ENCODE results near the gene FRY.

FRY gene

GRCh38 chr13:32135056-32135390 is 103.4 kb downstream of the FRY start:
- no peak for DNase-seq (ENCODE audit: low read depth)

DNA sequence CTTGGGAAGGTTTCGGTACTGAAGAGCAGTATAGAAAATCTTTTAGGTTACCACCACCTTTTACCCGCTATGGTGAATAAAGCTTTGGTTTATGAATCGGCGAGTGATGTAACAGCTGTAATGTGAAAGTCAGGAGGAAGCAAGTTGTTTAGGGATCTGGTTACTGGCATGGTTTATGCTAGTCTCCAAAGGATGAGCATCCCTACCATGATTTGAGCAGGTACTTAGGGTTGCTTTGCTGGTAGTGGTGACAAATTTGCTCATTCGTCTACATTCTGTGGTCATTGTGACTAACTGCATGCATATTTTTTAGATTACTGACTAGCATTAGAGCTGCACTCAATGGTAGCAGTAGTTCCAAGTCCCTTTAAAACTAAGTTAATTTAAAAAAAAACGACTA is 104.1 kb downstream of the FRY start:
- DNase-seq (ENCODE audit: low read depth) = no peak

- no peak for DNase-seq (ENCODE audit: low read depth)
Observed at GRCh38 chr13:32136061-32136460, 104.5 kb downstream of the FRY start.

- DNase-seq (ENCODE audit: low read depth) = no peak
Observed at GRCh38 chr13:32136716-32137115, 105.1 kb downstream of the FRY start.

- DNase-seq (ENCODE audit: low read depth) = no peak
Observed at GRCh38 chr13:32139251-32139650, 107.7 kb downstream of the FRY start.

DNA sequence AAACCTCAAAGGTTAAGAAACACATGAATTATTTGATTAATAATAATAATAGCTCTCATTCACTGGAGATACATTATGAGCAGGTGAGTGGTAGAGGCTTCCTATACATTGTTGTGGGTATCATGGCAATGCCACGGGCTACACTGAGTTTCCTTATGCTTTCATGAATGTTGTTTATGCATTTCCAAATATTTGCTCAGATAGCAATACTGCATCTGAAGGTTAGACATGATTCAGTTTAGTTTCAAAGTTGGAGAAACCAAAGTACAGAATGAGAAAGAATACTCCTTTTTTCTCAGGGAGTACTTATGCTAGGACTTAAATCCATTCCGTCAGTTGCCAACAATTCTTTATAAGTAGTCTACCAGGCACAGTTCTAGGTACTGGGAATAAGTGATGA is 108.5 kb downstream of the FRY start:
- DNase-seq (ENCODE audit: low read depth) = no peak

GRCh38 chr13:32141462-32141861 is 109.9 kb downstream of the FRY start:
- DNase-seq (ENCODE audit: low read depth) = no peak

GRCh38 chr13:32142115-32142514 is 110.5 kb downstream of the FRY start:
- DNase-seq (ENCODE audit: low read depth) = no peak

DNA sequence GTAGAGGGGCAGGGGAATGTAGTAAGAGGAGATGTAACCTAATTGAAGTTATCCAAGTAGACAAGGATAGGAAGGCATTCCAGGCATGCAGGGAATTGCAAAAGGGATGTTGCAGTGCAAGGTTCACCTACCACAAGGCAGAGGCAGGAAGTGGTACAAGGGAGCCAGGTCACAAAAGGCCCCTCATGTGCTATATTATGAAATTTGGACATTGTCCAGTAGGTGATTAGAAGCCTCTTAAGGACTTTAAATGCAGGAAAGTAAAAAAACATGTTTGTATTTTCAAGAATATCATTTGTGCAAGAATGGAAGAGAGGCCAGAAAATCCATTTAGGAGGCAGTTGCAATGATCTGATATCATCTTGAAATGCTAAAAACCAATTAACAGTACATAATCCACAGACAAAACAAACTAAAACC is 111.4 kb downstream of the FRY start:
- DNase-seq (ENCODE audit: low read depth) = no peak

- DNase-seq (ENCODE audit: low read depth) = no peak
Observed at GRCh38 chr13:32147193-32147592, 115.6 kb downstream of the FRY start.

DNA sequence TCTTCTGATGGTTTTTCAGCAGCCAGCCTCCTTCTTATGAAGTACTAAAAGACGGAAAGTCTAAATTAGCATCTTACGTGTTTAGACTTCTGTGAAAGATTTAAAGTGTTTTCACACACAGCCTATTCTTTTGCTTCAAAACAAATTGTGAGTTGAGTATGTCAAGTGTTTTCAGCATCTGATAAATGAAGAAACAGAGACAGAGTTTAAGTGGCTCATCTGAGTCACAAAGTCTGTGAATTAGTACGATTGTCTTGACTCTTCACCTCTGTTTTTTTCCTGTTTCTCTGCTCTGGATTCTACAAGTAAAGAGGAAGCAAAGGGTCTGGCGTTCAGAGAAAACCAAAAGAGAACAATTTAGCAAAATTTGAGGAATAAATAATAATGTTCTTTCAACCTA is 116.4 kb downstream of the FRY start:
- DNase-seq (ENCODE audit: low read depth) = no peak

- DNase-seq (ENCODE audit: low read depth) = no peak
Observed at GRCh38 chr13:32150239-32150638, 118.7 kb downstream of the FRY start.

- no peak for DNase-seq (ENCODE audit: low read depth)
Observed at GRCh38 chr13:32150794-32151193, 119.2 kb downstream of the FRY start.

GRCh38 chr13:32151240-32151639 is 119.7 kb downstream of the FRY start:
- DNase-seq (ENCODE audit: low read depth) = no peak

DNA sequence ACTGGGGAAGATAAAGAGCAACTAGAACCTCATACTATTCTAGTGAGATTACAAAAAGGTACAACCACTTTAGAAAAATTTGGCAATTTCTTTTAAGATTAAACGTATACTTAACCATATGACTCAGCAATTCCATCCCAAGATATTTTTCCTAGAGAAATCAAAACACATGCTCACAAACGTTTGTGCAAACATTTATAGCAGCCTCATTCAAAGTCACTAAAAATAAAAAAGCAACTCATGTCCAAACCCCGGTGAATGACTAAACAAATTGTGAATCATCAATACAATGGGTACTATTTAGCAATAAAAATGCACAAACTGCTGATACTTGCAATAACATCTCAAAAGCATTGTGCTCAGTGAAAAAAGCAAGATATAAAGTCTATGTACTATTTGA is 121.5 kb downstream of the FRY start:
- DNase-seq (ENCODE audit: low read depth) = no peak

- DNase-seq (ENCODE audit: low read depth) = no peak
Observed at GRCh38 chr13:32159137-32159869, 127.7 kb downstream of the FRY start.

- DNase-seq (ENCODE audit: low read depth) = no peak
Observed at GRCh38 chr13:32162395-32163005, 130.9 kb downstream of the FRY start.

DNA sequence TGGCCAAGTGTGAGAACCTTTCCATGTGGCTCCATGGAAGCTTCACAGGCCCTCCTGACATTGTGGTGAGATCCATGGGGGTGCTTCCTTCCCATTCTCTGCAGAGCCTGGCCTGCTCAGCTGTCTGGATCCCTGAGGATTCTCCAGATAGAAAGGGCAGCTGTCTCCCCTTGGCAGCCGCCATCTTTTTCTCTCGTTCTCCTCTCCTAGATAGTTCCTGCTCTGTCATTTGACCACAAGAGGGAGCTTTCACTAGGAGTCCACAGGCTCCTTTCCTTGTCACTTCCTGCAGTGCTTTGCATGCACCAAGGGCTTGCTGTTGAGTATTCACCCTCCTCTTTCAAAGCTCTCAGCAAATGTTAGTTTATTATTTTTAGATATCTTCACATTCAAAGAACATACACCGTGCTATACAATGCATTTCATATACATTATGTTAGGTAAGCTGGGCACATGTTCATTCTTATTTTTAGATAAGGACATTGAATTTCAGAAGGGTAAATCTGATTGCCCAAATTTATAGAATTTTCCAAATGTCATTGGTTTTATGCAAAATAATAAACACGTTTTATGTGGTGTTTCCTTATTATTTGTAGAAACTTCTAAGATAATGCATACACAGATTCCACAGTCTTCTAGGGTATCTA is 133.2 kb downstream of the FRY start:
- DNase-seq (ENCODE audit: low read depth) = peak; percentile 42

DNA sequence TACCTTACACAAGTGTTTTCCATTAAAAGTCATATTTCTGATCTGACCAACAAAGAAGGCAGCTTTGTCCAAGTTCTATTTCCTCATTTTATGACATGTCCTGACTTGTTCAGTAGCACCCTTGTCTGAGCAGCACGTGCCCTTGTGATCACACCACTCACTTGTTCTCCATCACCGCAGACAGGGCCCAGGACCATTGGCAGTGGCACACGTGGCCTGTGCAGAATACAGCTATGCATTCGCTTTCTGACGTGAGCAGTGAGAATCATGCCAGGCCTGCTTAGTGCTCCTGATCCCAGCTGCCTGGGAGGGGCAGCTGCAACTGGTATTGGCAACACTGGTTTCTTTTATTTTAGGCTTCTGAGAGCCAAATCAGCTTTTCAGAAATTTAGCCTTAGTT is 134.2 kb downstream of the FRY start:
- DNase-seq (ENCODE audit: low read depth) = no peak

DNA sequence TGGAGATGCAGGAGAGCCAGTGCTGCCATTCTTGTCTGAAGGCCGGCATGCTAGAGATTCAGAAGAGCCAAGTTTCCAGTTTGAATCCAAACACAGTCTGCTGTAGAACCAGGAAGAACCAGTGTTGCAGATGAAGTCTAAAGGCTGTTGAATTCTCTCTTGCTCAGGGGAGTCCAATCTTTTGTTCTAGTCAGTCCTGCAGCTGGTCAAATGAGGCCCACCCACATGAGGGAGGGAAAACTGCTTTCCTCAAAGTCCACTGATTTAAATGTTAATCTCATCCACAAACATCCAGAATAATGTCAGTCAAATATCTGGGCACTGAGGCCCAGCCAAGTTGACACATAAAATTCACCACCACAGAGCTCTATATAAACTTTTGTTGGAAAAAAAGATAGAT is 136.6 kb downstream of the FRY start:
- no peak for DNase-seq (ENCODE audit: low read depth)

GRCh38 chr13:32170841-32171240 is 139.3 kb downstream of the FRY start:
- no peak for DNase-seq (ENCODE audit: low read depth)

DNA sequence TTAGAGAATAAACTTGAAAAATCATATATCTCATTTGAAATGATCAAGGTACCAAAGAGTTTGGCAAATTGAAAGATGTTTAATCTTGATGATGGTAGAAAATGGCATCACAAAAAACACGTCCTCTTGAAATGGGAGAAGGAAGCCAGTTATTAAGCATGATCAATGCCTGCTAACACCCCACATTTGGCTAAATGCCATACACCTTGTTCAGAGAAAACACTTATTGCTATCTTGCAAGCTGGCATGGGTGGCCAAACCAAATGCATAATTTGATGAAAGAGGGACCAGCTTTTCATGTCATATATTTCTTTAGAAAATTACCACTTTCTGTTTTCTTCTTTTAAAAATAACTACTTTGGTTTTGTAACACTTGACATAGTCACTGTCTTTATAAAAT is 142.3 kb downstream of the FRY start:
- DNase-seq (ENCODE audit: low read depth) = no peak

- DNase-seq (ENCODE audit: low read depth) = no peak
Observed at GRCh38 chr13:32174366-32174765, 142.8 kb downstream of the FRY start.

DNA sequence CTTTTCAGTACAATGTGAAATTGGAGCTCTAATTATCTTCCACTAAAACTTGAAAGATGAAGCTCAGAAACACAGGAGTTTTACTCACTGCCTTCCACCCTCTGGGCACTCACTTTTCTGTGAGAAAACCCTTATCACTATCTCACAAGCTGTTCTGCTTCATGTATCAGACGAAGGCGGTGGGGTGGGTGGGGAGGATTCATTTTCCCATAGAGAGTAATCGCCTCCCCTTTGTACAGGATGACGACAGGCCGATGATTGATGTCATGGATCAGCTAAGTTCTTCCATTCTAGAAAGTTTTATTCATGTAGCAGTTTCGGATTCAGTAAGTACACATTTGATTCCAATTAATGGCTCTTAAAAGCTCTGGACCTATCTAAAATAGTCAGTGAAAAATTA is 143.7 kb downstream of the FRY start:
- no peak for DNase-seq (ENCODE audit: low read depth)
